DND-41 (cell line): Measurements from ENCODE around the gene MAN2A2.

Experiments
- CTCF ChIP-seq: IDR thresholded peaks from 2 replicates; pipeline ENCODE4 v1.5.1; 2012; ENCODE audit warnings: borderline replicate concordance, low read length, moderate library complexity, mild to moderate bottlenecking; ENCODE audit not compliant: poor library complexity, severe bottlenecking; ENCODE audit errors: extremely low read depth
- EZH2 ChIP-seq: IDR thresholded peaks from 3 replicates; pipeline ENCODE4 v1.6.1; 2012; ENCODE audit warnings: borderline replicate concordance, low read depth, mild to moderate bottlenecking, moderate library complexity, low read length, inconsistent platforms; ENCODE audit not compliant: severe bottlenecking

- no peak for TF ChIP-seq CTCF
- no peak for TF ChIP-seq EZH2
These were observed 43.6 kb upstream of the MAN2A2 start for GRCh38 chr15:90859234-90860131.
